Suprapubic skin (tissue), 3 donors: ENCODE measurements around the gene EP300.

Source experiments
- EP300 ChIP-seq: sonication (generic); formaldehyde crosslinking; IDR thresholded peaks from one replicate; pipeline ENCODE4 v1.6.1; 2017; ENCODE audit warnings: antibody characterized with exemption
- TF ChIP-seq, protein P1 (sequence below), 2 donors: fragments of 200-600 bp in 1 of 2; fragments of 450-650 bp in 1 of 2; sonication (generic) in 1 of 2; IDR thresholded peaks; one replicate each; pipeline ENCODE4 v1.5.1; 2016 to 2019; ENCODE audit warnings: antibody characterized with exemption in 2 of 2, mild to moderate bottlenecking in 1 of 2, moderate library complexity in 1 of 2

DNA sequence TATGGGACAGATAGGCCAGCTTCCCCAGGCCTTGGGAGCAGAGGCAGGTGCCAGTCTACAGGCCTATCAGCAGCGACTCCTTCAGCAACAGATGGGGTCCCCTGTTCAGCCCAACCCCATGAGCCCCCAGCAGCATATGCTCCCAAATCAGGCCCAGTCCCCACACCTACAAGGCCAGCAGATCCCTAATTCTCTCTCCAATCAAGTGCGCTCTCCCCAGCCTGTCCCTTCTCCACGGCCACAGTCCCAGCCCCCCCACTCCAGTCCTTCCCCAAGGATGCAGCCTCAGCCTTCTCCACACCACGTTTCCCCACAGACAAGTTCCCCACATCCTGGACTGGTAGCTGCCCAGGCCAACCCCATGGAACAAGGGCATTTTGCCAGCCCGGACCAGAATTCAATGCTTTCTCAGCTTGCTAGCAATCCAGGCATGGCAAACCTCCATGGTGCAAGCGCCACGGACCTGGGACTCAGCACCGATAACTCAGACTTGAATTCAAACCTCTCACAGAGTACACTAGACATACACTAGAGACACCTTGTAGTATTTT is 86.1 kb downstream of the EP300 start:
- TF ChIP-seq EP300: no peak
- TF ChIP-seq, protein P1, sequence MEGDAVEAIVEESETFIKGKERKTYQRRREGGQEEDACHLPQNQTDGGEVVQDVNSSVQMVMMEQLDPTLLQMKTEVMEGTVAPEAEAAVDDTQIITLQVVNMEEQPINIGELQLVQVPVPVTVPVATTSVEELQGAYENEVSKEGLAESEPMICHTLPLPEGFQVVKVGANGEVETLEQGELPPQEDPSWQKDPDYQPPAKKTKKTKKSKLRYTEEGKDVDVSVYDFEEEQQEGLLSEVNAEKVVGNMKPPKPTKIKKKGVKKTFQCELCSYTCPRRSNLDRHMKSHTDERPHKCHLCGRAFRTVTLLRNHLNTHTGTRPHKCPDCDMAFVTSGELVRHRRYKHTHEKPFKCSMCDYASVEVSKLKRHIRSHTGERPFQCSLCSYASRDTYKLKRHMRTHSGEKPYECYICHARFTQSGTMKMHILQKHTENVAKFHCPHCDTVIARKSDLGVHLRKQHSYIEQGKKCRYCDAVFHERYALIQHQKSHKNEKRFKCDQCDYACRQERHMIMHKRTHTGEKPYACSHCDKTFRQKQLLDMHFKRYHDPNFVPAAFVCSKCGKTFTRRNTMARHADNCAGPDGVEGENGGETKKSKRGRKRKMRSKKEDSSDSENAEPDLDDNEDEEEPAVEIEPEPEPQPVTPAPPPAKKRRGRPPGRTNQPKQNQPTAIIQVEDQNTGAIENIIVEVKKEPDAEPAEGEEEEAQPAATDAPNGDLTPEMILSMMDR (IDR thresholded peaks at IDR 0.05): no peak
